ENCODE data around the gene SMIM24.

Gene SMIM24

GRCh38 chr19:3474010-3474409, 6.3 kb downstream of the SMIM24 start:
- DNase-seq (ENCODE audit: low spot score) = no peak

- DNase-seq (ENCODE audit: low spot score) = peak; percentile 54
Measured at GRCh38 chr19:3471954-3472655, 8.2 kb downstream of the SMIM24 start.

- DNase-seq (ENCODE audit: low spot score) = no peak
Measured at GRCh38 chr19:3470500-3471128, 9.7 kb downstream of the SMIM24 start.

GRCh38 chr19:3469638-3470499, 10.5 kb downstream of the SMIM24 start:
- no peak for DNase-seq (ENCODE audit: low spot score)

- DNase-seq (ENCODE audit: low spot score) = no peak
Measured at GRCh38 chr19:3468211-3468610, 12.1 kb downstream of the SMIM24 start.

- no peak for DNase-seq (ENCODE audit: low spot score)
Measured at GRCh38 chr19:3467437-3468198, 12.7 kb downstream of the SMIM24 start.

- no peak for DNase-seq (ENCODE audit: low spot score)
Measured at GRCh38 chr19:3466635-3467034, 13.7 kb downstream of the SMIM24 start.

- no peak for DNase-seq (ENCODE audit: low spot score)
Measured at GRCh38 chr19:3465552-3465951, 14.8 kb downstream of the SMIM24 start.

GRCh38 chr19:3464587-3465235, 15.6 kb downstream of the SMIM24 start:
- no peak for DNase-seq (ENCODE audit: low spot score)

- DNase-seq (ENCODE audit: low spot score) = no peak
Measured at GRCh38 chr19:3463714-3464586, 16.4 kb downstream of the SMIM24 start.

- DNase-seq (ENCODE audit: low spot score) = no peak
Measured at GRCh38 chr19:3462991-3463713, 17.2 kb downstream of the SMIM24 start.

- no peak for DNase-seq (ENCODE audit: low spot score)
Measured at GRCh38 chr19:3459965-3460582, 20.3 kb downstream of the SMIM24 start.

GRCh38 chr19:3459089-3459881, 21.0 kb downstream of the SMIM24 start:
- peak; percentile 96 for DNase-seq (ENCODE audit: low spot score)

- DNase-seq (ENCODE audit: low spot score) = no peak
Measured at GRCh38 chr19:3458229-3459088, 21.9 kb downstream of the SMIM24 start.

- no peak for DNase-seq (ENCODE audit: low spot score)
Measured at GRCh38 chr19:3457528-3458228, 22.6 kb downstream of the SMIM24 start.

- no peak for DNase-seq (ENCODE audit: low spot score)
Measured at GRCh38 chr19:3456925-3457527, 23.3 kb downstream of the SMIM24 start.
